RWPE2 (cell line): ENCODE results near the gene IGF2.
A peak's percentile ranks its signal among the peaks of the same experiment; 100 is the strongest.

Experiments used
- ATAC-seq: fragments of 200-7000 bp; cut with Tn5 transposase; 3 replicates; pipeline ENCODE4 v1.9.1; 2021; ENCODE audit warnings: low read depth
- DNase-seq: peaks from one replicate; pipeline ENCODE4 v3.0.0-alpha.2; 2020; ENCODE audit warnings: low spot score
- H3K27ac ChIP-seq: fragments of 450-650 bp; 2 replicates; pipeline ENCODE4 v1.5.1; 2017; ENCODE audit warnings: mild to moderate bottlenecking; ENCODE audit not compliant: poor library complexity, severe bottlenecking
- H3K27me3 ChIP-seq: fragments of 250-450 bp; sonication (Bioruptor Pico); 2 replicates; pipeline ENCODE4 v1.5.1; 2021; ENCODE audit warnings: mild to moderate bottlenecking, moderate library complexity; ENCODE audit not compliant: insufficient read depth, poor library complexity, severe bottlenecking
- H3K36me3 ChIP-seq: fragments of 250-450 bp; sonication (Bioruptor Pico); 2 replicates; pipeline ENCODE4 v1.5.1; 2020; ENCODE audit warnings: low read depth, mild to moderate bottlenecking, moderate library complexity
- H3K4me1 ChIP-seq: fragments of 250-450 bp; sonication (Bioruptor Pico); 2 replicates; pipeline ENCODE4 v1.5.1; 2021; ENCODE audit warnings: mild to moderate bottlenecking, moderate library complexity; ENCODE audit not compliant: insufficient read depth, poor library complexity, severe bottlenecking
- H3K4me3 ChIP-seq: fragments of 250-450 bp; sonication (Bioruptor Pico); 2 replicates; pipeline ENCODE4 v1.5.1; 2021; ENCODE audit warnings: mild to moderate bottlenecking, moderate library complexity; ENCODE audit not compliant: severe bottlenecking
- H3K9me3 ChIP-seq: fragments of 250-450 bp; sonication (Bioruptor Pico); 2 replicates; pipeline ENCODE4 v1.5.1; 2021; ENCODE audit warnings: mild to moderate bottlenecking, moderate library complexity; ENCODE audit not compliant: severe bottlenecking
- TF ChIP-seq, protein P1 (sequence below): fragments of 450-650 bp; IDR thresholded peaks from one replicate; pipeline ENCODE4 v1.5.1; 2017; ENCODE audit warnings: mild to moderate bottlenecking, moderate library complexity; ENCODE audit not compliant: poor library complexity, severe bottlenecking

Gene IGF2

GRCh38 chr11:2094354-2095197, 44.6 kb downstream of the IGF2 start:
- Histone ChIP-seq H3K4me3 (no peak overlapping the region), H3K4me1 (peaks cover 16% of the 10 kb centered on the region), H3K27me3 (no peaks in the 10 kb centered on the region), H3K27ac (no peak overlapping the region), H3K9me3 (no peaks in the 10 kb centered on the region), H3K36me3 (no peaks in the 10 kb centered on the region)
- ATAC-seq (no peak), DNase-seq (peak; percentile 46)
- TF ChIP-seq, protein P1, sequence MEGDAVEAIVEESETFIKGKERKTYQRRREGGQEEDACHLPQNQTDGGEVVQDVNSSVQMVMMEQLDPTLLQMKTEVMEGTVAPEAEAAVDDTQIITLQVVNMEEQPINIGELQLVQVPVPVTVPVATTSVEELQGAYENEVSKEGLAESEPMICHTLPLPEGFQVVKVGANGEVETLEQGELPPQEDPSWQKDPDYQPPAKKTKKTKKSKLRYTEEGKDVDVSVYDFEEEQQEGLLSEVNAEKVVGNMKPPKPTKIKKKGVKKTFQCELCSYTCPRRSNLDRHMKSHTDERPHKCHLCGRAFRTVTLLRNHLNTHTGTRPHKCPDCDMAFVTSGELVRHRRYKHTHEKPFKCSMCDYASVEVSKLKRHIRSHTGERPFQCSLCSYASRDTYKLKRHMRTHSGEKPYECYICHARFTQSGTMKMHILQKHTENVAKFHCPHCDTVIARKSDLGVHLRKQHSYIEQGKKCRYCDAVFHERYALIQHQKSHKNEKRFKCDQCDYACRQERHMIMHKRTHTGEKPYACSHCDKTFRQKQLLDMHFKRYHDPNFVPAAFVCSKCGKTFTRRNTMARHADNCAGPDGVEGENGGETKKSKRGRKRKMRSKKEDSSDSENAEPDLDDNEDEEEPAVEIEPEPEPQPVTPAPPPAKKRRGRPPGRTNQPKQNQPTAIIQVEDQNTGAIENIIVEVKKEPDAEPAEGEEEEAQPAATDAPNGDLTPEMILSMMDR: no peak

GRCh38 chr11:2093575-2094353, 45.4 kb downstream of the IGF2 start:
- ATAC-seq: no peak
- TF ChIP-seq, protein P1: no peak
- H3K27ac ChIP-seq: peak overlapping the region; percentile 14
- peaks cover 11% of the 10 kb centered on the region for H3K4me1 ChIP-seq
- no peak overlapping the region for H3K4me3 ChIP-seq
- DNase-seq: peak; percentile 38
- no peaks in the 10 kb centered on the region for H3K36me3 ChIP-seq
- H3K9me3 ChIP-seq: no peaks in the 10 kb centered on the region
- H3K27me3 ChIP-seq: no peaks in the 10 kb centered on the region

DNA sequence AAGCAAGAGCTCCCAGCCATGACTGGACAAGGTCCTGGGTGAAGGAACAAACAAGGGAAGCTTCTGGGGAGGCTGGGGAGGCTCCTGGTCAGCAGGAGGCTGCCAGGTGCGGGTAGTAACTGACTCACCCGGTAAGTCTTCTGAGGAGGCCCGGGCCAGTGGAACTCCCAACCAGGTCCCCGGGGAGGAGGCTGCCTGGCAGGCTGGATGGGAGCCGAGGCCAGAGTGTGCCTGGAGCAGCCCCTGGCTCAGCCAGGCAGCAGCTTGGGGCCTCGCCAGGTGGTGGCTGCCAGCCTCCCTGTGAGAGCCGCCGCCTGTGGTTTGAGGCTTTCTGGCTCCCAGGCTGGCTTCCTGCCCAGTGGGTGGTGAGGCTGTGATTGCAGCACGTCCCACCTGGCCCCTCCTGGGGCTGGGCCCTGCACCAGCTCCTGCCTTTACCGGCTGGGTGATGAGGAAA, 46.2 kb downstream of the IGF2 start:
- no peaks in the 10 kb centered on the region for H3K27me3 ChIP-seq
- peaks cover 11% of the 10 kb centered on the region for H3K4me1 ChIP-seq
- H3K27ac ChIP-seq: peak overlapping the region; percentile 14
- no peaks in the 10 kb centered on the region for H3K9me3 ChIP-seq
- H3K4me3 ChIP-seq: no peak overlapping the region
- TF ChIP-seq, protein P1: no peak
- no peaks in the 10 kb centered on the region for H3K36me3 ChIP-seq
- ATAC-seq: peak; percentile 83
- DNase-seq: peak; percentile 90

- no peaks in the 10 kb centered on the region for H3K27me3 ChIP-seq
- H3K4me1 ChIP-seq: peaks cover 11% of the 10 kb centered on the region
- TF ChIP-seq, protein P1: no peak
- no peak overlapping the region for H3K4me3 ChIP-seq
- peak; percentile 46 for DNase-seq
- H3K36me3 ChIP-seq: no peaks in the 10 kb centered on the region
- ATAC-seq: no peak
- H3K9me3 ChIP-seq: no peaks in the 10 kb centered on the region
- H3K27ac ChIP-seq: peak overlapping the region; percentile 14
These were observed 46.7 kb downstream of the IGF2 start for GRCh38 chr11:2092464-2092910.
